Activated CD8-positive, alpha-beta memory T cell treated with anti-CD3 and anti-CD28 coated beads, Interleukin-2, amount 10 ng/mL, durations not matched to agents 7 days and 5 days (primary cell): ENCODE results near the gene DCAF10. TPM values are rescaled to one million over a fixed set of nuclear protein-coding genes. Genes with fewer than 3 reads are reported as not detected.

Experiments
- total RNA-seq, 2 experiments: library from RNA; stranded (reverse); gene quantifications; one replicate each; pipeline ENCODE4 v1.2.3, GENCODE V29; 2021

DCAF10 gene
- total RNA-seq, 2 experiments from 2014 or later: 17.2 to 20.9 TPM

Other genes starting within 250 kb of the DCAF10 start
- 1 to 10 TPM; 1.3 to 2.6 TPM for gene FBXO10, start 224.4 kb upstream of the DCAF10 start, total RNA-seq
- 100 to 1,000 TPM in 1 of 2 experiments, 10 to 100 TPM in 1; 91.6 to 113 TPM for gene TOMM5, start 208.2 kb upstream of the DCAF10 start, total RNA-seq
- not detected for gene FRMPD1, start 149.8 kb upstream of the DCAF10 start, total RNA-seq
- gene TRMT10B, start 47.0 kb upstream of the DCAF10 start, total RNA-seq: 10 to 100 TPM; 11.6 to 13.8 TPM
- 10 to 100 TPM; 88.1 to 98.7 TPM for gene EXOSC3, start 15.7 kb upstream of the DCAF10 start, total RNA-seq
- gene SLC25A51, start 103.3 kb downstream of the DCAF10 start, total RNA-seq: 10 to 100 TPM; 28.3 to 30.0 TPM